GM12878 (cell line): ENCODE data around the gene NCBP3.

Experiments used
- BHLHE40 ChIP-seq, 2 experiments: fragments of 450-650 bp in 1 of 2; IDR thresholded peaks; 2 replicates each; pipeline ENCODE4 v1.6.1; 2011 to 2017; ENCODE audit warnings: low read depth in 2 of 2, borderline replicate concordance in 1 of 2, improper control_type of control experiment in 1 of 2, low read length in 1 of 2, mild to moderate bottlenecking in 1 of 2
- CBX5 ChIP-seq: sonication (generic); IDR thresholded peaks from 2 replicates; pipeline ENCODE4 v1.6.1; 2016; ENCODE audit warnings: low read depth, moderate library complexity, mild to moderate bottlenecking, inconsistent platforms
- ETV6 ChIP-seq, 2 experiments: fragments of 450-650 bp in 1 of 2; IDR thresholded peaks in 1 of 2; conservative IDR thresholded peaks in 1 of 2; 2 replicates each; pipeline ENCODE4 v1.6.1; 2014; ENCODE audit warnings: antibody characterized with exemption in 1 of 2, borderline replicate concordance in 1 of 2, low read depth in 1 of 2, mild to moderate bottlenecking in 1 of 2, moderate library complexity in 1 of 2
- EZH2 ChIP-seq: IDR thresholded peaks from 2 replicates; pipeline ENCODE4 v1.6.1; 2012; ENCODE audit warnings: low read depth, mild to moderate bottlenecking, control low read depth, inconsistent platforms, low read length, borderline replicate concordance; ENCODE audit not compliant: control insufficient read depth
- NR2C2 ChIP-seq: IDR thresholded peaks from 2 replicates; pipeline ENCODE4 v1.6.1; 2011; ENCODE audit warnings: borderline replicate concordance, low read depth; ENCODE audit not compliant: control insufficient read depth, insufficient read length
- USF2 ChIP-seq: IDR thresholded peaks from 2 replicates; pipeline ENCODE4 v1.6.1; 2011; ENCODE audit warnings: low read depth, low read length, improper control_type of control experiment, borderline replicate concordance
- TF ChIP-seq, protein P1 (sequence below), 3 experiments: IDR thresholded peaks in 2 of 3; conservative IDR thresholded peaks in 1 of 3; 2 replicates each; pipeline ENCODE4 v1.5.1; 2011; ENCODE audit warnings: low read depth in 3 of 3, low read length in 3 of 3, mild to moderate bottlenecking in 3 of 3, control low read depth in 2 of 3, moderate library complexity in 2 of 3, inconsistent platforms in 1 of 3, mixed read lengths in 1 of 3; ENCODE audit not compliant: control insufficient read depth in 2 of 3, insufficient read depth in 1 of 3; ENCODE audit errors: extremely low read depth in 1 of 3

DNA sequence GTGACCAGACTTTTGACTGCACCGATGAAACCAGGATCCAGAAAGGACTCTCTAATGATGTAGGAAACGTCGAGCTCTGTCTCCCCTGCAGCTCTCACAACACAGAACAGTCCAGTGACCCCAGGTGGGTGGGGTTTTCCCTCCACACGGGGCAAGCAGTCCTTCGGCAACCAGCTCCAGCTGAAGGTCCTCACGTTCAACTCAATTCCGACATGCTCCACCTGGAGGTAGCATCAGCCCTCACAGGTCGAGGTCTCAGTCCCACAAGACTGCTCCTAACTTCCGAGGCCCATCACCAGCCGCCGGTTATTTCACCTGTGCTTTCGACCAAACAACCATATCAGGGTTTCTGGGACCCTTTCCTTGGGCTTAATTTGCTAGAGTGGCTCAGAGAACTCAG, 73.3 kb downstream of the NCBP3 start:
- TF ChIP-seq NR2C2 (no peak), EZH2 (no peak), ETV6 (conservative IDR thresholded peaks at IDR 0.05 in 1 of 2, IDR thresholded peaks at IDR 0.05 in 1 of 2; ENCODE audit: borderline replicate concordance in 1 of 2, low read depth in 1 of 2) (no peak), BHLHE40 (IDR thresholded peaks at IDR 0.05; ENCODE audit: borderline replicate concordance in 1 of 2, low read depth in 2 of 2, low read length in 1 of 2) (no peak), CBX5 (no peak), USF2 (no peak)
- TF ChIP-seq, protein P1, sequence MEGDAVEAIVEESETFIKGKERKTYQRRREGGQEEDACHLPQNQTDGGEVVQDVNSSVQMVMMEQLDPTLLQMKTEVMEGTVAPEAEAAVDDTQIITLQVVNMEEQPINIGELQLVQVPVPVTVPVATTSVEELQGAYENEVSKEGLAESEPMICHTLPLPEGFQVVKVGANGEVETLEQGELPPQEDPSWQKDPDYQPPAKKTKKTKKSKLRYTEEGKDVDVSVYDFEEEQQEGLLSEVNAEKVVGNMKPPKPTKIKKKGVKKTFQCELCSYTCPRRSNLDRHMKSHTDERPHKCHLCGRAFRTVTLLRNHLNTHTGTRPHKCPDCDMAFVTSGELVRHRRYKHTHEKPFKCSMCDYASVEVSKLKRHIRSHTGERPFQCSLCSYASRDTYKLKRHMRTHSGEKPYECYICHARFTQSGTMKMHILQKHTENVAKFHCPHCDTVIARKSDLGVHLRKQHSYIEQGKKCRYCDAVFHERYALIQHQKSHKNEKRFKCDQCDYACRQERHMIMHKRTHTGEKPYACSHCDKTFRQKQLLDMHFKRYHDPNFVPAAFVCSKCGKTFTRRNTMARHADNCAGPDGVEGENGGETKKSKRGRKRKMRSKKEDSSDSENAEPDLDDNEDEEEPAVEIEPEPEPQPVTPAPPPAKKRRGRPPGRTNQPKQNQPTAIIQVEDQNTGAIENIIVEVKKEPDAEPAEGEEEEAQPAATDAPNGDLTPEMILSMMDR (IDR thresholded peaks at IDR 0.05 in 2 of 3, conservative IDR thresholded peaks at IDR 0.05 in 1 of 3; ENCODE audit: control insufficient read depth in 2 of 3, extremely low read depth in 1 of 3, insufficient read depth in 1 of 3, low read depth in 3 of 3, low read length in 3 of 3), result no peak
